OCI-LY1 (cell line): Measurements from ENCODE around the gene EGFL8.
A peak's percentile ranks its signal among the peaks of the same experiment; 100 is the strongest.

Experiments used
- H2AFZ ChIP-seq: fragments of 200-600 bp; sonication (generic), shearing (Covaris generic); 2 replicates; pipeline ENCODE4 v1.6.0; 2014; ENCODE audit warnings: antibody characterized with exemption, mild to moderate bottlenecking, low read length
- H3F3A ChIP-seq: fragments of 200-600 bp; sonication (generic), shearing (Covaris generic); 2 replicates; pipeline ENCODE4 v1.6.0; 2014; ENCODE audit warnings: mild to moderate bottlenecking, antibody characterized with exemption, low read length, moderate library complexity; ENCODE audit not compliant: insufficient read depth
- H3K27ac ChIP-seq: fragments of 200-600 bp; sonication (generic); 2 replicates; pipeline ENCODE4 v1.5.1; 2014; ENCODE audit warnings: low read length, mixed run types, mild to moderate bottlenecking, low read depth; ENCODE audit not compliant: poor library complexity, severe bottlenecking
- H3K27me3 ChIP-seq: fragments of 200-600 bp; sonication (generic); 2 replicates; pipeline ENCODE4 v1.6.0; 2014; ENCODE audit warnings: antibody characterized with exemption, mild to moderate bottlenecking, low read length, moderate library complexity; ENCODE audit not compliant: insufficient read depth
- H3K36me3 ChIP-seq: fragments of 200-600 bp; sonication (generic); 2 replicates; pipeline ENCODE4 v1.6.1; 2014; ENCODE audit warnings: mild to moderate bottlenecking, antibody characterized with exemption, low read length, moderate library complexity, mixed read lengths; ENCODE audit not compliant: insufficient read depth
- H3K4me1 ChIP-seq: fragments of 200-600 bp; sonication (generic); 2 replicates; pipeline ENCODE4 v1.5.1; 2014; ENCODE audit warnings: mild to moderate bottlenecking, low read length, moderate library complexity; ENCODE audit not compliant: insufficient read depth, severe bottlenecking
- H3K4me2 ChIP-seq: fragments of 200-600 bp; sonication (generic), shearing (Covaris generic); 2 replicates; pipeline ENCODE4 v1.6.1; 2014; ENCODE audit warnings: low read length
- H3K4me3 ChIP-seq: fragments of 200-600 bp; sonication (generic); 2 replicates; pipeline ENCODE4 v1.5.1; 2014; ENCODE audit warnings: low read length, low read depth, mild to moderate bottlenecking, mixed read lengths; ENCODE audit not compliant: poor library complexity, severe bottlenecking
- H3K79me2 ChIP-seq: fragments of 200-600 bp; shearing (Covaris generic); 2 replicates; pipeline ENCODE4 v1.6.1; 2016; ENCODE audit warnings: mixed run types, low read length, mixed read lengths; ENCODE audit not compliant: insufficient read depth
- H3K9ac ChIP-seq: fragments of 200-600 bp; sonication (generic), shearing (Covaris generic); 2 replicates; pipeline ENCODE4 v1.6.1; 2014; ENCODE audit warnings: mild to moderate bottlenecking, low read length, mixed read lengths
- H3K9me2 ChIP-seq: fragments of 200-600 bp; sonication (generic), shearing (Covaris generic); 2 replicates; pipeline ENCODE4 v1.6.1; 2014; ENCODE audit warnings: low read depth, mild to moderate bottlenecking, low read length, mixed read lengths
- H3K9me3 ChIP-seq: fragments of 200-600 bp; shearing (Covaris generic); 2 replicates; pipeline ENCODE4 v1.6.1; 2014; ENCODE audit warnings: low read length, mixed read lengths
- H4K20me1 ChIP-seq: fragments of 200-600 bp; sonication (generic), shearing (Covaris generic); 2 replicates; pipeline ENCODE4 v1.6.0; 2016; ENCODE audit warnings: mild to moderate bottlenecking, low read length; ENCODE audit not compliant: insufficient read depth
- EZH2 ChIP-seq: fragments of 200-600 bp; sonication (generic), shearing (Covaris generic); IDR thresholded peaks from 2 replicates; pipeline ENCODE4 v1.8.0; 2017; ENCODE audit warnings: borderline replicate concordance, mixed run types, mild to moderate bottlenecking, antibody characterized with exemption, low read length, moderate library complexity, mixed read lengths
- TF ChIP-seq, protein P1 (sequence below): fragments of 200-600 bp; sonication (generic), shearing (Covaris generic); IDR thresholded peaks from 2 replicates; pipeline ENCODE4 v1.5.1; 2017; ENCODE audit warnings: mild to moderate bottlenecking, antibody characterized with exemption, low read length, moderate library complexity, mixed read lengths

The EGFL8 gene

DNA sequence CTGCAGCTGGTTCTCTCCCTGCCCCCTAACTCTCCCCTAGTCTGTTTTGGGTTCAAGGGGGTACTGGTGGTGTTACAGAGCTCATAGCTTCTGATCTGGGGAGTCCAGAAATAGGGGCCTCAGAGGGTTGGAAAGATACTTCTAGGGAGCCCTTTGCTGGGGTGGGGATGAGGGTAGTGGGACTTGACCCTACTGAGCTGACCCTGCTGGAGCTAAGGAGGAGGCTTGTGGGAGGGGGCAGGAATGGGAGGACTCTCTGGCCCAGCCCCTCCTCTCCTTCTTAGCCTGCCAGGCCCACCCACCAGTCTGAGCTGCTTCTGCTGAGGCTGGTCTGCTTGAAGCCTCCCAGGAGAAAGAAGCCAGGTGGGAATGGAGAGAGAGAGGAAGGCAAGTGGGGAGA is at the start of gene EGFL8:
TSS of gene EGFL8 (plus strand) at position 301 of the 400 bp plus-strand sequence. CDS start 1,571 bp downstream, outside the sequence.
- H3K79me2 ChIP-seq, result no peaks in the 10 kb centered on the region
- TF ChIP-seq, protein P1, sequence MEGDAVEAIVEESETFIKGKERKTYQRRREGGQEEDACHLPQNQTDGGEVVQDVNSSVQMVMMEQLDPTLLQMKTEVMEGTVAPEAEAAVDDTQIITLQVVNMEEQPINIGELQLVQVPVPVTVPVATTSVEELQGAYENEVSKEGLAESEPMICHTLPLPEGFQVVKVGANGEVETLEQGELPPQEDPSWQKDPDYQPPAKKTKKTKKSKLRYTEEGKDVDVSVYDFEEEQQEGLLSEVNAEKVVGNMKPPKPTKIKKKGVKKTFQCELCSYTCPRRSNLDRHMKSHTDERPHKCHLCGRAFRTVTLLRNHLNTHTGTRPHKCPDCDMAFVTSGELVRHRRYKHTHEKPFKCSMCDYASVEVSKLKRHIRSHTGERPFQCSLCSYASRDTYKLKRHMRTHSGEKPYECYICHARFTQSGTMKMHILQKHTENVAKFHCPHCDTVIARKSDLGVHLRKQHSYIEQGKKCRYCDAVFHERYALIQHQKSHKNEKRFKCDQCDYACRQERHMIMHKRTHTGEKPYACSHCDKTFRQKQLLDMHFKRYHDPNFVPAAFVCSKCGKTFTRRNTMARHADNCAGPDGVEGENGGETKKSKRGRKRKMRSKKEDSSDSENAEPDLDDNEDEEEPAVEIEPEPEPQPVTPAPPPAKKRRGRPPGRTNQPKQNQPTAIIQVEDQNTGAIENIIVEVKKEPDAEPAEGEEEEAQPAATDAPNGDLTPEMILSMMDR, result no peak
- TF ChIP-seq EZH2, result no peak
- H4K20me1 ChIP-seq, result no peaks in the 10 kb centered on the region
- peaks cover 19% of the 10 kb centered on the region; the same call in 1 of the 2 replicates for H3K36me3 ChIP-seq
- H3K27me3 ChIP-seq, result no peaks in the 10 kb centered on the region
- H2AFZ ChIP-seq, result no peak within 1 kb of the TSS
- H3K9ac ChIP-seq, result no peak within 1 kb of the TSS
- no peaks in the 10 kb centered on the region for H3K9me2 ChIP-seq
- H3K4me3 ChIP-seq, result no peak within 1 kb of the TSS
- peaks cover 23% of the 10 kb centered on the region for H3K4me1 ChIP-seq
- H3K4me2 ChIP-seq, result no peak within 1 kb of the TSS
- no peak within 1 kb of the TSS for H3K27ac ChIP-seq
- H3K9me3 ChIP-seq, result no peaks in the 10 kb centered on the region
- no peaks in the 10 kb centered on the region for H3F3A ChIP-seq

DNA sequence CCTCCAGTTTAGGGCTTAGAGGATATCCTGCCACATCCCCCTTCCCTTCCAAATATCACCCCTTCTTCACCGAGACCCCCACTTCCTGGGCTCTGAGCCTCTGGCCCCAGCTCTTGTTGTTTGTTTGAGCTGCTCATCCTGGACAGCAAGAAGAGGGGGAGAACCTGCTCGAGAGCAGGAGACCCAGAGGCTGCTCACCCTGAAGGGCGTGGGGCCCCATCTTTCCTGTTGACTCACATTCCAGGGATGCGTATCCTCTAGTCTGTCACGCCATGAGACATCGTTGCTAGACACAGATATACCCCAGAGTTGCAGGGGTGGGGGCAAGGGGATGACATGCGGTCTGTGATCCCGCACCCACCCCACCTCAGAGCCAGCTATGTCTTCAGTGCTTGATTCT is 49.6 kb upstream of the EGFL8 start:
- no peak for TF ChIP-seq EZH2
- Histone ChIP-seq H3K9me2 (no peaks in the 10 kb centered on the region), H3F3A (no peaks in the 10 kb centered on the region), H3K79me2 (no peaks in the 10 kb centered on the region), H3K4me2 (no peak overlapping the region), H3K36me3 (peaks cover 48% of the 10 kb centered on the region), H4K20me1 (no peaks in the 10 kb centered on the region), H3K4me3 (no peak overlapping the region), H3K9ac (no peak overlapping the region), H2AFZ (no peak overlapping the region), H3K27ac (no peak overlapping the region), H3K9me3 (no peaks in the 10 kb centered on the region), H3K4me1 (no peaks in the 10 kb centered on the region), H3K27me3 (no peaks in the 10 kb centered on the region)

DNA sequence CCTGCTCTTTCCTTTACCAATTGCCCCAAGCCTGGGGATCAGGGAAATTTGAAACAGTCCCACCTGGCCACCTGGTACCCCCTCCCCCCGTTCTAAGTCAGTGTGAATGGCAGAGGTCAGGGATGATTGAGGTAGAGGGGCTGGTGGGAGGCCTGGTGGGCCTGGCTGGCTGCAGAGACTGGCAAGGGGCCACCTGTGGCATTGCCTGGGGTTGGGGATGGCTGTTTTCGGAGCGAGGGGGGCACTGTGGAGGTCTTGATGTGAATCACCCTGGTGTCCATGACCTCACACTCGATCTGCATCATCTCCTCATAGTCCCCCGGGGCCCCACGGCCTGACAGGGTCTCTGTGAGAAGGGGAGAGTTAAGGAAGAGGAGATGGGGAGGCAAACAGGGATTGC is 48.8 kb upstream of the EGFL8 start:
- no peaks in the 10 kb centered on the region for H4K20me1 ChIP-seq
- no peak overlapping the region for H2AFZ ChIP-seq
- H3K27me3 ChIP-seq, result no peaks in the 10 kb centered on the region
- no peaks in the 10 kb centered on the region for H3K79me2 ChIP-seq
- H3F3A ChIP-seq, result no peaks in the 10 kb centered on the region
- TF ChIP-seq EZH2, result no peak
- TF ChIP-seq, protein P1, result no peak
- no peak overlapping the region for H3K27ac ChIP-seq
- peaks cover 53% of the 10 kb centered on the region for H3K36me3 ChIP-seq
- H3K9ac ChIP-seq, result no peak overlapping the region
- H3K9me3 ChIP-seq, result no peaks in the 10 kb centered on the region
- no peak overlapping the region for H3K4me2 ChIP-seq
- no peaks in the 10 kb centered on the region for H3K4me1 ChIP-seq
- H3K9me2 ChIP-seq, result no peaks in the 10 kb centered on the region
- no peak overlapping the region for H3K4me3 ChIP-seq

DNA sequence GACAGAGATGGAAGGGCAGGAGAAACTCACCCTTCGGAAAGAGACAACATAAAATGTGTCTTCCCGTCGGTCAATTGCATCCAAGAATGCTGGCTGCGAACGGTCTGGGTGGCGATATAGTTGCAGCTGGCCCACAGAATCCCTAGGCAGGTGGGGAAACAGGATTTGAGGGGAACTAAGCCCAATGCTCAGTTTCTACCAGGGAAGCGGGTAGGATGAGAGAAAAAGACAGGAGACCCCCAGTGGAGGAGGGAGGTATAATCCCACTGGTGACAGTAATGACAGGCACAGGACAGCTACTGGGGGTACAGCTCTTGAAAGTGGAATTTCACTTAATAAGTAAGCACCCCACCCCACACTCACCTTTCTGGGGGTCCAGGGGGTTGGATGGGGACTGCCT is 47.7 kb upstream of the EGFL8 start:
- H3K79me2 ChIP-seq, result no peaks in the 10 kb centered on the region
- H2AFZ ChIP-seq, result no peak overlapping the region
- no peak overlapping the region for H3K27ac ChIP-seq
- no peak overlapping the region for H3K9ac ChIP-seq
- no peak overlapping the region for H3K4me3 ChIP-seq
- TF ChIP-seq, protein P1, result peak; percentile 47
- no peak for TF ChIP-seq EZH2
- H3F3A ChIP-seq, result no peaks in the 10 kb centered on the region
- no peaks in the 10 kb centered on the region for H3K9me3 ChIP-seq
- H3K9me2 ChIP-seq, result no peaks in the 10 kb centered on the region
- H3K4me2 ChIP-seq, result no peak overlapping the region
- no peaks in the 10 kb centered on the region for H3K4me1 ChIP-seq
- H3K27me3 ChIP-seq, result no peaks in the 10 kb centered on the region
- H4K20me1 ChIP-seq, result no peaks in the 10 kb centered on the region
- H3K36me3 ChIP-seq, result peaks cover 64% of the 10 kb centered on the region
